Activated effector memory CD4-positive, alpha-beta T cell treated with anti-CD3 and anti-CD28 coated beads, Interleukin-2, amount 50 U/mL, for 16 hours (primary cell): ENCODE data around the gene TMPRSS4.
A peak's percentile ranks its signal among the peaks of the same experiment; 100 is the strongest.

ENCODE experiments used
- DNase-seq: peaks from one replicate; pipeline ENCODE4 v3.0.0-alpha.2; 2020

TMPRSS4 gene

DNA sequence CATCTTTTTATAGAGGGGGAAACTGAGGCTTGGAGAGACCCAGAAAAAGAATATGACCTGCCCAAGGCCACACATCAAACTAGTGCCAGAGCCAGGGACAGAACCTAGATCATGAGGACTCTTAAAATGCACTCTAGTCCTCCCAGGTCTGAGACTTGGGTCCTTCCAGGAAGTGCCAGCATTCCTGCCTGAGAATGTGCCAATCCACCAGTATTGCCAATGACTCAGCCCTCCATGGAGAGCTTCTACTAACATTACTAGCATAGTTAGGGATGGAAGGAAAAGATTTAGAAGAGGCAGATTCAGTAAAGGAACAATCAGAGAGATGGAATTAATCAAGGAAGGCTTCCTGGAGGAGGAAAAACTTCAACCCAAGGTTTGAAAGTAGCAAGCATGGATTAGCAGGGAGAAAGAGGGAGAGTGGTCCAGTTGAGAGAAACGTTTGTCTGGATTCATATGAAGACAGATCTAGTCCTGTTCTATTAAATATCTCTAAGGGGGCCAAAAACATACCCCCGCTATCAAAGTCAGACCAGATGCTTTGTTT, 30.0 kb downstream of the TMPRSS4 start:
- DNase-seq, result peak; percentile 2

DNA sequence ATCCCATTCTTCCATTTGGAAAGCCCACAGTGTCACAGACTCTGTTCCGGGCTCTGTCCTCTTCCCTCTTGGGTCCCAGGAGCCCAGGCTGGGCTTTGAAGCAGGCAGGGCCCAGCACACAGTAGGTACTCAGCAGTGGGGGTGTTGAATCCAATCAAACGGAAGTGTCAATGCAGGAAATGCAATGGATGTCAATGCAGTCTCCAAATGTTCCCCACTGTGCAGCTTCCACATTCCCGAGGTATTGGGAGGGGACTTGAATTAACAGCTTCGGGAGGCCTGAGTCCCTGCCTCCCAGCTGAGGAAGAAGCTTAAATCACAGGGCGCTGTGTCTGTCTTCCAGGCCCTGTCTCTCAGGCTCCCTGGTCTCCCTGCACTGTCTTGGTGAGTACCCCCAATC, 31.6 kb downstream of the TMPRSS4 start:
- DNase-seq, result peak; percentile 44

DNA sequence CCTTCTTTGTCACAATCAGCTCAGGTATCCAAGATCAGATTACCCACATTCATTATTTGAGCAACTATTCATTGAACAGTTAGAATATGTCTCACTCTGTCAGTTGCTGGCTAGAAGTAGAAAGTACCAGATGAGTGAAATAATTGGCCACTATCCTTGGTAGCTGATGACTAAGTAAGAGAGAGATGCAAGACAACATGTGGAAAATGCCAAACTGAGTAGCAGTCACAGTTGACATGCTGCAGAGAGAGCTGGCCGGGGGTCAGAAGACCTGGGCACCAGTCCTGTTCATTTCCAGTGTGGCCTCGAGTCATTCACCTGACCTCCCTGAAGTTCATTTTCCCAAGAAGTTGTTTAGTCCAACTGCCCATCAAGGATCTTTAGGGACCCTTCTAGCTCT, 32.4 kb downstream of the TMPRSS4 start:
- peak; percentile 24 for DNase-seq

DNA sequence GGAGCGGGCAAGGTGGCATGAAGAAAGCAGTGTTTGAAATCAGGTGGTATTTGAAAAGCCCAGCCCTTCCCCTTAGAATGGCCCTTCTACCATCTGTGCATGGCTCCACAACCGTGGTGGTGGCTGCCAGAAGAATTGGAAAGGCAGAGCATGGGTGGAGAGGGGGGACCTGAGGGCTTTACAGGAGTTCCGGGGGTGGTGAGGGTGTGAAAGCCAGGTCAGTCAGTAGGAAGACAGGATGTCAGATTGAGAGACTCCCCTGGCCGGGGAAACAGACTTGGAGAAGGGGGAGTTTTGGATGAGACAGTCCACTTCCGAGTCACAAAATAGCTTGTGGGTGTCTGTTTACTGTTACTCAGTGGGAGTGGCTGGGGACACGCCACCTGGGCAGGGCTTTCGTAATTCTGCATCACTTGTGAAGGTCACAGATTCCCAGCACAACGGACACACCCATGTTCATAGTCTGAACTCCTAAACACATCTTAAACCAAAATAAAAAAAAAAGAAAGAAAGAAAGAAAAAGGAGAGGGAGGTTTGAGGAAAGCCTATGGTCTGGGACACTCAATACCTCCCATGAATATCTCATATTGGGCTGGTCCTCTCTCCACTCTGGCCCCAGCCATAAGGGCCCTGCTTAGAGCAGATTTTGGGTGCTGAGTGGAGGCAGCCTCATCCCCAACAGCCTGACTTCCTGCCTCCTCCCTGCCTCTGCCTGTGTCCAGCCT, 34.3 kb downstream of the TMPRSS4 start:
- peak; percentile 51 for DNase-seq

DNA sequence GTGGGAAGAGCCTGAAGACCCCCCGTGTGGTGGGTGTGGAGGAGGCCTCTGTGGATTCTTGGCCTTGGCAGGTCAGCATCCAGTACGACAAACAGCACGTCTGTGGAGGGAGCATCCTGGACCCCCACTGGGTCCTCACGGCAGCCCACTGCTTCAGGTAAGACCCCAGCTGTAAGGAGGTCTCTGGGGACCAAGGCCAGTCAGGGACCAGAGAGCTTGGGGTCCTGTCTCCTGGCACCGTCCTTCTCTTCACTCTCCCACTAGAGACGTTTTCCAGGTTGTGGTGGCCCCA, 34.8 kb downstream of the TMPRSS4 start:
- peak; percentile 39 for DNase-seq

DNA sequence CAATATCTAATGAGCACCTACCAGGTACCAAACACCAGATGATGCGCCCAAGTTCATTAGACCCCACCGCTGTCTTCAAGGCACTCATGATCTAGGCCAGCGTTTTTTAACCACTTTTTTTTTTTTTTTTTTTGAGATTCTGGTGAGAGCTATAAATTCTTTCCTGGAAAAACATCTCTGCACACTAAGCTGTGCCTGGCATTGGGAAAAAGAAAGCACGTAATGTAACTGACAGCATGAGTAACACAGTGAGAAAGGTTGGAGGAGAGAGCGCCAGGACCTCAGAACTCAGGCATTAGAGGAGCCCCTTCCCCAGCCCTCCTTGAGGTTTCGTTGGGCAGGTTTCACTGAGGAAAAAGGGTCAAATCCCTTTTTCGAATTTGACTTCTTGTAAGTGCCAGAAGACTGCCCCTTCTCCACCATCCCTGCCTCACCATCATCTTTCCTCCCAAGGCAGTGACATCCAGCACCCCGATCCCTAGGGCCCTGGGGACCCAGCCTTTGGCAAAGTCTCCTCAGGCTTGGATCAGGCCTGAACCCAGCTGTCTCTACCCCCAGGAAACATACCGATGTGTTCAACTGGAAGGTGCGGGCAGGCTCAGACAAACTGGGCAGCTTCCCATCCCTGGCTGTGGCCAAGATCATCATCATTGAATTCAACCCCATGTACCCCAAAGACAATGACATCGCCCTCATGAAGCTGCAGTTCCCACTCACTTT, 36.0 kb downstream of the TMPRSS4 start:
- no peak for DNase-seq

DNA sequence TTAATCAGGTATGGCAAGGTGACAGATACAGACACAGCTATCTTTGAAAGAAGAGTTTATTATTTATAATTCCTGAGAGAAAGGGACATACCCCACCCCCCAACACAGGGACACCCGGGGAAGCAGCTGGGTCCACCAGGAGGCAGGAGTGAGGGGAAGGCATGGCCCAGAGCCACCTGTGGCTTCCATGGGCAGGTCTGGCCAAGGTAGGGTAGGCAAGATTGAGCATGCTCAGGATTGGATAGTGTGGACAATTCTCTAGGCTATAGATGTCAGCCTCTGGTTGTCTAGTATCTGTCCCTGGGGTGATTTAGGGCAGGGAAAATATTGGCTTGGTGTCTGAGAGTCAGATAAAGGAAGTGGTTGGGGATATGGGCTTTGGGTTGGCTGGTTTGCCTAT, 37.4 kb downstream of the TMPRSS4 start:
- DNase-seq, result peak; percentile 28

DNA sequence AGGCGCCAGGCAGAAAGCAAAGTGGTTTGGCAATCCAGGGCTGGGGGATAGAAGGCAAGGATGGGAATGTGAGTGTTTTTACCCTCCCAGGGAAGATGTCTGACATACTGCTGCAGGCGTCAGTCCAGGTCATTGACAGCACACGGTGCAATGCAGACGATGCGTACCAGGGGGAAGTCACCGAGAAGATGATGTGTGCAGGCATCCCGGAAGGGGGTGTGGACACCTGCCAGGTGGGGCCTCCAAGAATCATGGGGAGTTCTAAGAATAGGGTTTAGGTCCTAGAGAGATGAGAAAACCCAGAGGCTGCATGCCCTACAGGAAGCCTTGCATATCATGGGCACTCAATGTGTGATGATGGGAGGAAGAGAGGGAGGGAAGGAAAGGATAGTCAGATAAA, 38.2 kb downstream of the TMPRSS4 start:
- peak; percentile 46 for DNase-seq

DNA sequence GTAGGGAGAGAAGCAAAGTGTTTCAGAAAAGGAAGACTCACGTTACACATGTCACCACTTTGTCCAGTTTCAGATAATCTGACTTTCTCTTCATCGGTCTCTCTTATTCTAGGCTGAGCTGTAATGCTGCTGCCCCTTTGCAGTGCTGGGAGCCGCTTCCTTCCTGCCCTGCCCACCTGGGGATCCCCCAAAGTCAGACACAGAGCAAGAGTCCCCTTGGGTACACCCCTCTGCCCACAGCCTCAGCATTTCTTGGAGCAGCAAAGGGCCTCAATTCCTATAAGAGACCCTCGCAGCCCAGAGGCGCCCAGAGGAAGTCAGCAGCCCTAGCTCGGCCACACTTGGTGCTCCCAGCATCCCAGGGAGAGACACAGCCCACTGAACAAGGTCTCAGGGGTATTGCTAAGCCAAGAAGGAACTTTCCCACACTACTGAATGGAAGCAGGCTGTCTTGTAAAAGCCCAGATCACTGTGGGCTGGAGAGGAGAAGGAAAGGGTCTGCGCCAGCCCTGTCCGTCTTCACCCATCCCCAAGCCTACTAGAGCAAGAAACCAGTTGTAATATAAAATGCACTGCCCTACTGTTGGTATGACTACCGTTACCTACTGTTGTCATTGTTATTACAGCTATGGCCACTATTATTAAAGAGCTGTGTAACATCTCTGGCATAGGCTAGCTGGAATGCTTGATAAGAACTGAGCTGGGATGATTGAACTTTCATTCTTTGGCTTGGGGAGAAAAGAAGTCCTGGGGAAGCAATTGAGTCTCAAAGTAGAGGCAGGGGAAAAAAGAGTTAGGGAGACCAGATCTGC, 41.1 kb downstream of the TMPRSS4 start:
- peak; percentile 45 for DNase-seq

DNA sequence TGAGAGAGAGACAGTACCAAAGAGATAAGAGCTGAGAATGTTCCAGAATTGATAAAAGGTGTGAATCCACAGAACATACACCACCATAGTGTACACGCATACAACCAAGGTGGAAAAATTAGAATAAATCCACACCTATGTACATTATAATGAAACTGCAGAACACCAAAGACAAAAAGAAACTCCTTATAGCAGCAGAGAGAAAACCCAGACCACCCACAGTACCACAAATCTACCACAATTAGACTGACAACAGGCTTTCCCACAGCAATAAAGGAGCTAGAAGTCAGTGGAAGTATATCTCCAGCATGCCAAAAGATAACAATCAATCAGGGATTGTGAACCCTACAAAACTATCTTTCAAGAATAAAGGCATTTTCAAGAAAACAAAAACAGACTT, 43.9 kb downstream of the TMPRSS4 start:
- no peak for DNase-seq

DNA sequence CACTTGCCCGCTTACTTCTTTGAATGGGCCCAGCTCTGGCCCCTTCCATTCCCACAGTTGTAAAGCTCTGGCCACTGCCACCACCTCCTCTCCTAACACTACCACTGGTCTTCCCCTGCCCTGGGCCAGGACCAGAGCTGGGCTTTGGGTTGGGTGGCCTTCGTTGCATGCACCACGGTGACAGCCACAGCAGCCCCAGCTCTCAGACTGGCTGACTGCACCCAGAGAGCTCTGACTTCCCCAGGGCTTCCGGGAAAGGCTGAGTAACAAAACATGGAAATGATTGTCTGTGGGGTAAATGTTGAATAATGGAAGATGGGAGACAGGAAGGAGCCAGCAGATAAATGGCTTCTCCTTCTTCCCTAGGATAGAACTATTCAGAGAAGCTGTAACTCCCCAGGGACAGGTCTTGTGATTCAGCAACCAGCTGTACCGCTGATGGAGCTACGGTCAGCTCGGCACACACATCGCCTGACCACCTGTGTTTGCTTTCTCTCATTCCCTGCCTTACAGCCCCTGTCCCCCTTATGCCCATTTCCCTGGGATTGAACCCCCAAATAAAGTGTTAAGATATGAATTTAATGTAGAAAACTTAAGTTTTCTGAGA, 48.2 kb downstream of the TMPRSS4 start:
- no peak for DNase-seq

DNA sequence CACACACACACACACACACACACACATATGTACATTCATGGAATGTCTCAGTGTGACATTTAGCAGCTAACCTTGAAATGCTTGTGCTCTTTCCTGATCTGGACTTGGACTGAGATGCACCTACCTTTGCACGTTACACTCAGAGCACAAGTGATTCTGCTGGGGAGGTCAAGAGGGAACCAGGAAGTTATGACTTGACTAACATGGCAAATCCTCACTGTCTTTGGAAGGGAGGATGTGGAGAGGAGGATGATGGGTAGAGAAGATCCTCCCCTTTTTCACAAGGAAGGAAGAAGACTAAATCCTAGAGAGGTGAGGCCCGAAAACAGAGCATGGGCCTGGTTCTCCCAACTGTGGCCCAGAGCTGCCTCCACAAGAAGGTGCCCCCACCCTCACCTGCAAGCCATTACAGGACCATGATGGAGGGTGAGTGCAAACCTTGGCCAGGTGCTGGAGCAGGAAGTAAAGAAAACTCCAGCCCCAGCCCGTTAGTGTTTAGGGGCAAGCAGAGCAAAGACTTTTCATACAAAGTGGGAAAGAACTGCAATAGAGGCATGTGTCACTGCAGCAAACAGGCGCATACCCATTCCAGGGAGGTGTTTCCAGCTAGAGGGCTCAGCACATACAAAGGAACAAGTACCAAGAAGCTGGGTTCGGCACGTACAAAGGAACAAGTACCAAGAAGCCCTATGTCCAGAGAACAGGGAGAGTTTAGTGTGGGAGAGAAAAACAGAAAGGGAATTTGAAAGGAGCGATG, 49.4 kb downstream of the TMPRSS4 start:
- DNase-seq, result no peak

DNA sequence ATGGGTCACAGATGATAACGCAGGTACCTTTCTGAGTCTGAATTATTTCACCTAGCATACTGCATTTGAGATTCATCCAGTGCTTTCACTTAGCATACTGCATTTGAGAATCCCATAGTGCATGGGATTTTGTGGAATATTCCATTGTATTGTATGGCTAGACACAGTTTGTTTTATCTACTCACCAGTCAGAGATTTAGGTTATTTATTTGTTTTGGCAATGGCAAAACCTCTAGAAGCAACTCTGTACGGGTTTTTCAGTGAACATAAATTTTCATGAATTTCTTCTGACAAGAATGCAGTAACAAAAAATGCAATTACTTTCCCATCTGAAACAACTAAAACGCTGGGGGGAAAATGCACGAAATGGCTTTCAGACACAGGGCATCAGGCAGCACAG, 51.4 kb downstream of the TMPRSS4 start:
- DNase-seq, result no peak

DNA sequence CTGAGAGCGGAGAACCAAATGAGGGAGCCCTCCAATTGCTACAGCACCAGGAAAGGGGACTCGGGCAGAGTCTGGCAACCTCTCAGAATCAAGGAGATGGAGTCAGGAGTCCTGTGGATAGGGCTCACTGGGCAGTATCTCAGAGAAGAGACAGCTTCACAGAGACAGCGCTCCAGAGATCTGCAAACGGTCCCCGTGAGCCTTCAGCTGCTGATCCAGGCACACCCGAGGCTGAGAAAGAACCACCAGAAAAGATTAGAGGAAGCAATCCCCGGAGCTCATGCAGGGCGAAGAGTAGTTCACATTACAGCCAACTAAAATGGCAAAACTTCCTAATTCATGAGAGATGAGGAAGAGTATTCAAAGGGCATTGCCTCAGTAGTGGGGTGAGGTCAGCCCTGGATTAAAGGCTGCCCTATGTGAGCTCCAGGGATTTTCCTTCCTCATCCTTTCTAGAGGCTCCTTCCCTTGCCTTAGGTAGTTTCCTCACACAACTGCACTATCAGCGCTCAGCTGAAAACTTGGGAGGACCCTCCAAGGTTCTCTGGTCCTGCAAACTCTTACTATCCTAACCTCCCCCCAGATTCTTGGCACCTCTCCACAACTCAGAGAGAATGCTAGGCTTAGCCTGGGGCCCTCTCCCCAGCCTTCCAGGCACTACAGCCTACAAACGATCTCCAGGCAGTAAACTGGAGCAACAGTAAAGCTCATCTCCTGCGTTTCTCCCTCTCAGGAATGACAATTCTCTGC, 52.0 kb downstream of the TMPRSS4 start:
- no peak for DNase-seq

DNA sequence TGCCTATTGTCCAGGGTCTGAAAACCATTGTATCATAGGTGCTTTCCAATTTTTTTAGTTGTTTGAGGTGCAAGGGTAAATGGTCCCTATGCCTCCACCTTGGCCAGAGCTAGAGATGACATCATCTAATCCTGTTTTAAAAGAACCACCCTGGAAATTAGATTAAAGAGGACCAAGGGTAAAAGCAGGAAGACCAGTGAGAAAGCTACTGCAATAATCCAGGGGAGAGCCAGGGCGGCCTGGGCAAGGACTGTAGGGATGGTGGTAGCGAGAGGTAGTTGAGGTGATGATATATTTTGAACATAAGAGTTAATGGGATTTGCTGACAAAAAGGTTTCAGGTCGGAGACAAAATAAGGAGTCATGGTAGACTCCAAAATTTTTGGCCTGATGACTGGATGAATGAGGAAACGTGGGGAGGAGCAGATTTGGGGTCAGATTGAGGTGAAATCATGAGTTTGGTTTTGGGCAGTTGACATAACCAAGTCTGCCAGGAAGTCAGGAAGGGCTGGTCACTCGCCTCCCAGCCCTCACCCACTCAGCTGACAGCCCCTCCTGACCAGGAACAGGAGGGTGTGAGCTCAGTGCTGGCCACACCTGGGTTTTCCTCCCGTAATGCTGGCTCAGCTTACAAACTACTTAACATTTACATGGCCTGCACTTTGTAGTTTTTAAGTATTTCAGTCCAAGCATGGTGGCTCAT, 52.7 kb downstream of the TMPRSS4 start:
- no peak for DNase-seq

DNA sequence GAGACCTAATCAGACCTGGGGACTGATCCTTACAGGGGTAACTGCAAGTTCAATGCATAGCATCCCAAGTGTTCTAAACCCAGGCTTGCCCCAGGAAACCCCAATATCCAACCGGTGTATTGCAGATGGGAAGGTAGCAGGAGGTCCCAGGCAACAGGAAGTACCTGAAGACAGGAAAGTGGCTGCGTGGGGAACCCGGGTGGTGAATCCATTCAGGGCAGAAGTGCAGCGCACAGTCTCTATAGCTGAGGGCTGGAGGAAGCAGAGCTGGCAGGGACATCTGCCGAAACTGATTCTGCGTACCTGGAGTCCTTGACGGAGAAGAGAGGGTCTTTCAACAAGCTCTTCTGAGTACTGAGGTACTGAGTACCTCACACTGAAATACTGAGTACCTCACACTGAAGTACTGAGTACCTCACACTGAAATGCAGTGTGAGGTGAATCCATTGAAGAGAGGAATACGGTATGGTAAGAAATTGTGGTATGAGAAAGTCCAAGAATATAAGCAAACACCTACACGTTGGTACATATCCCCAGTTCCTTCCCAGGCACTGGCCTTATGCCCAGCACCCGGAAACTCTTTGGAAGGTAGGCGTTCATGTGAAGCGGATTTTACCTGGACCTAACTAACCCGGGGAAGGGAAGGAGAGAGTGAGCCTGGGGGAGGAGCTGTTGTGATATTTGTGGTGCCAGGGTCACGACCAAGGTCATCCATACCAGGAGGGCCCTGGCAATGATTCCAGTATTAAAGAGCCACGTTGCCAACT, 55.7 kb downstream of the TMPRSS4 start:
- DNase-seq, result peak; percentile 25

DNA sequence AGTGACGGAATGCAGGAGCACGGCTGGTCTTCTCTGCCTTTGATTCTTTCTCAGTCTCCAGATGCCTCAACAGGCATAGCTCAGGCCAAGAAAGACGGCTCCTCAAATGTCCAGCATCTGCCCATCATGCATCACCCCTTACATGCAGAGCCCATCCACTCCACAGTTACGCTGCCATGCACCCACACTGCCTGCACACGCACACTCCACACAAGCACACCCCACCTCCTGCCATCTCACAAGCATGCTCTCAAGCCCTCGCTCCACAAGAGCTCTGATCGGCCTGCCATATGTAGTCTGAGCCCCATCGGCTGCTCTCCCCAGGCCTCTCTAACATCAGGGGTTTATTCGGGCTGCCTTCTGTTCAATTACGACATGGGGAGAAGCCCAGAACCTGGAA, 56.9 kb downstream of the TMPRSS4 start:
- DNase-seq, result peak; percentile 38

DNA sequence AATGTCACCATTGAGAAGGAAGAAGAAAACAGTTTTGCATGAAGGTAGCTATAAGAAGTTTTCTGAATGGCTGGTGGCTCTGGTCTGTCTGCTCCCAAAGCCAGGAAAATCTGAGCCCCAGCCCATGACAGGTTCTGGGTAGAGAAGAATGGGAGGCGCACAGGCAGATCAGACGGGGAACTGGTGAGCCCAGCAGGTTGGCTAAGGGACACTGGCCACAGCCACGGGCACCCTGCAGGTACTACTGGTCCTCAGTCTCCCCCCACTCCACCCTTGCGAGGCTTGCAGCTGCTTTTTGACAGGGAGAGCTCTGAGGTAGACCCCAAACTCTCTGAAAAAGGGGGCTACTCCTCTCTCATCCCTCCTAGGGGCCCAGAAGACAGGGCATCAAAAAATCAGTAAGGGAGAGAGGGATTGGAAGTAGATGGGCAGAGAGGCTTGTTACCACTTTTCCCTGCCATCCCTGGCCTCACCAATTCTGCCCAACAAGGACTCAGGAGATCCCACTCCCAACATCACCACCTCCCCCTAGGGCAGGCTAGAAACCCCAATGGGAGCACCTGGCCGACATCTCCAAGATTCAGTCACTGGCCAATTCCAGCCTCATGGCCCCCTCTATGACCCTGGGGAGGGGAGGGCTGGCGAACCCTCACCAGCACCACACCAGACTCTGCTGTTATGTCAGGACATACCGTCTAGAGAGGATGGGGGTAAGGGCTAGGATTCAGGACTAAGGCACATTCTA, 58.3 kb downstream of the TMPRSS4 start:
- peak; percentile 31 for DNase-seq

DNA sequence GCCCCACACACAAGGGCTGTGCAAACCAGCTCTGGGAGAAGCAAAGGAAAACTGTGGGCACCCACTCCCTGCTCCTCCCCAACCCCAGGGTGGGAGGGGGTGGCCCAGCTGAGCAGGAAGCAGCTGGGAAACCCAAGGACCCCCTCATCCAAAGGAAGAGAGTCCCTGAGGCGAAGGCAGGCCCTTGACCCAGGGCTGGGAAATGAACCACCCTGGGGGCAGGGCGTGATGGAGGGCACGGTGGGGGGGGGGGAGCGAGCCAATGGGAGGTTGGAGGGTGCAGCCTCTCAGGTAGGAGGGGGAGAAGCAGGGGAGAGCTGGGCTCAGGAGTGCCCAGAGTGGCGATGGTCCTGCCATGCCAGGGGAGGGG, 58.9 kb downstream of the TMPRSS4 start:
- no peak for DNase-seq

DNA sequence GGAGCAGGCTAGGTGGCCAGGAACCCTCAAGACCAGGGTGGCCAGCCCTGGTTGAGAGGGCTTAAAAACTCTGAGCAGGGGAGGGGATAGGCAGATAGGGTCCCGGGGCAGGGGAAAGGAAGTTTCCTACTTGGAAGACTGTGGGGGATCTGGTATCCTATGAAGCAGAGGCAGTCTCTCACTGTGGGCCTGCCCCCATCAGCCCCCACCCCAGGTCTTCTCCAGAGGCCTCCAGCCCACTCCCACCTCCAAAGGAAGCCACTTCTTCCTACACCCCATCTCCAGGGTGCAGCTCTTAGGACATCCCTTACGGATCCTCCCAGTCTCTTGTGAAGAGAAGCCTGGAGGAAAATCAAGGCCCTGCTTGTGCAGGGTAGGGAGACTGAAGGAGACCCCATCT, 59.5 kb downstream of the TMPRSS4 start:
- DNase-seq, result no peak
